Measurements from ENCODE around the gene RGS7. TPM values are rescaled to one million over a fixed set of nuclear protein-coding genes. Genes with fewer than 3 reads are reported as not detected.

RGS7 gene
- total RNA-seq, 1 experiment from 2014 or later: 0.10 TPM

DNA sequence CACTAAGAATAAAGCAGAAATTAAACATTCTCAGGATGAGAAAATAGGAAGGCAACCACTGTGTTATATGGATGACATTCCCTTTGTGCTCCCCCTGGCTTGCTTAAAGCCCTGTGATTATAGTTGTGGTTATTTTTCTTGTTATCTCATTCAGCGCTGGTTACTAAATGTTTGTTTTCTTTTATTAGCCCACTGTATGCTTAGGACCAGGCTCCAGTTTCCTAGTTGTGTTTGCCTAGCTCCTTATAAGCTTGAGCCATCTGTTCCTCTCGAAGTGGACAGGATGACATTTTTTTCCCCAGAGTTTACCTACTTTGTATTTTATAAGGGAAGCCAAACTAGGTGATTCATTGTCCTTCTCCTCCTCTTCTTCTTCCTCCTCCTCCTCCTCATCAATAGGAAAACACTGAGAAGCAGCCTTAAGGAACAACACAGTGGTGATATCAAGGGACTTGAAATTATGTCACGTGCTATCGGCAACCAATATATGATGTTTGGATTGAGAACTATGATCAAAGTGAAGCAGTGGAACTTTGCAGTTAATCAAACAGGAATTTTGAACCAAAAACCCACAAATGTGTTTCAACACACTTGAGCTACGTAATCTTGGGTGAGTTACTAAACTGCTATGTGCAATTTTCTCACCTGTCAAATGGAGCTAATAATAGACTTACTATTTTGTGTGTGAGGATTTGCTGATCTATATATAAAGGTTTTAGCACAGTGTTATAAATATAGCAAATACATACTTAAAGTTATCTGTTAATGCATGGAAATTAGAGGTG, 35.1 kb upstream of the RGS7 start:
- Histone ChIP-seq H3K4me3 (ENCODE audit: low read depth in 2 of 2, low read length in 2 of 2) (no peak overlapping the region), H3K27ac (ENCODE audit: low read length) (no peak overlapping the region), H3K27me3 (ENCODE audit: control insufficient read depth, insufficient read depth, low read length) (no peaks in the 10 kb centered on the region), H3K4me1 (ENCODE audit: control insufficient read depth, insufficient read depth, low read length) (no peaks in the 10 kb centered on the region), H3K36me3 (ENCODE audit: control insufficient read depth, insufficient read depth, low read length) (no peaks in the 10 kb centered on the region), H3K9me3 (ENCODE audit: control insufficient read depth, insufficient read depth, low read depth, low read length) (no peaks in the 10 kb centered on the region)
- BruUV-seq (replicated peaks): no TSS peak
- CTCF ChIA-PET: no interaction called here
- ATAC-seq (no peak), DNase-seq (ENCODE audit: low read depth, low spot score) (no peak)
- in situ Hi-C loops (cut with HindIII; ENCODE audit: low pct_unique_long_range_greater_than_20kb, low sequenced_read_pairs): no loop called here
- intact Hi-C loops (cut with micrococcal nuclease; ENCODE audit: unreplicated experiment): no loop called here
- POLR2A ChIA-PET: no interaction called here
- TF ChIP-seq POLR2AphosphoS5 (IDR thresholded peaks at IDR 0.05; ENCODE audit: low read depth, low read length) (no peak), SIN3A (IDR thresholded peaks at IDR 0.05; ENCODE audit: borderline replicate concordance, insufficient read depth, low read depth, low read length) (no peak), TCF7L2 (IDR thresholded peaks at IDR 0.05; ENCODE audit: low read depth, low read length) (no peak)
- TF ChIP-seq, protein P1, sequence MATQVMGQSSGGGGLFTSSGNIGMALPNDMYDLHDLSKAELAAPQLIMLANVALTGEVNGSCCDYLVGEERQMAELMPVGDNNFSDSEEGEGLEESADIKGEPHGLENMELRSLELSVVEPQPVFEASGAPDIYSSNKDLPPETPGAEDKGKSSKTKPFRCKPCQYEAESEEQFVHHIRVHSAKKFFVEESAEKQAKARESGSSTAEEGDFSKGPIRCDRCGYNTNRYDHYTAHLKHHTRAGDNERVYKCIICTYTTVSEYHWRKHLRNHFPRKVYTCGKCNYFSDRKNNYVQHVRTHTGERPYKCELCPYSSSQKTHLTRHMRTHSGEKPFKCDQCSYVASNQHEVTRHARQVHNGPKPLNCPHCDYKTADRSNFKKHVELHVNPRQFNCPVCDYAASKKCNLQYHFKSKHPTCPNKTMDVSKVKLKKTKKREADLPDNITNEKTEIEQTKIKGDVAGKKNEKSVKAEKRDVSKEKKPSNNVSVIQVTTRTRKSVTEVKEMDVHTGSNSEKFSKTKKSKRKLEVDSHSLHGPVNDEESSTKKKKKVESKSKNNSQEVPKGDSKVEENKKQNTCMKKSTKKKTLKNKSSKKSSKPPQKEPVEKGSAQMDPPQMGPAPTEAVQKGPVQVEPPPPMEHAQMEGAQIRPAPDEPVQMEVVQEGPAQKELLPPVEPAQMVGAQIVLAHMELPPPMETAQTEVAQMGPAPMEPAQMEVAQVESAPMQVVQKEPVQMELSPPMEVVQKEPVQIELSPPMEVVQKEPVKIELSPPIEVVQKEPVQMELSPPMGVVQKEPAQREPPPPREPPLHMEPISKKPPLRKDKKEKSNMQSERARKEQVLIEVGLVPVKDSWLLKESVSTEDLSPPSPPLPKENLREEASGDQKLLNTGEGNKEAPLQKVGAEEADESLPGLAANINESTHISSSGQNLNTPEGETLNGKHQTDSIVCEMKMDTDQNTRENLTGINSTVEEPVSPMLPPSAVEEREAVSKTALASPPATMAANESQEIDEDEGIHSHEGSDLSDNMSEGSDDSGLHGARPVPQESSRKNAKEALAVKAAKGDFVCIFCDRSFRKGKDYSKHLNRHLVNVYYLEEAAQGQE (IDR thresholded peaks at IDR 0.05; ENCODE audit: insufficient read depth in 1 of 2, low read depth in 2 of 2, low read length in 1 of 2): no peak
- TF ChIP-seq, protein P2, sequence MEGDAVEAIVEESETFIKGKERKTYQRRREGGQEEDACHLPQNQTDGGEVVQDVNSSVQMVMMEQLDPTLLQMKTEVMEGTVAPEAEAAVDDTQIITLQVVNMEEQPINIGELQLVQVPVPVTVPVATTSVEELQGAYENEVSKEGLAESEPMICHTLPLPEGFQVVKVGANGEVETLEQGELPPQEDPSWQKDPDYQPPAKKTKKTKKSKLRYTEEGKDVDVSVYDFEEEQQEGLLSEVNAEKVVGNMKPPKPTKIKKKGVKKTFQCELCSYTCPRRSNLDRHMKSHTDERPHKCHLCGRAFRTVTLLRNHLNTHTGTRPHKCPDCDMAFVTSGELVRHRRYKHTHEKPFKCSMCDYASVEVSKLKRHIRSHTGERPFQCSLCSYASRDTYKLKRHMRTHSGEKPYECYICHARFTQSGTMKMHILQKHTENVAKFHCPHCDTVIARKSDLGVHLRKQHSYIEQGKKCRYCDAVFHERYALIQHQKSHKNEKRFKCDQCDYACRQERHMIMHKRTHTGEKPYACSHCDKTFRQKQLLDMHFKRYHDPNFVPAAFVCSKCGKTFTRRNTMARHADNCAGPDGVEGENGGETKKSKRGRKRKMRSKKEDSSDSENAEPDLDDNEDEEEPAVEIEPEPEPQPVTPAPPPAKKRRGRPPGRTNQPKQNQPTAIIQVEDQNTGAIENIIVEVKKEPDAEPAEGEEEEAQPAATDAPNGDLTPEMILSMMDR (IDR thresholded peaks at IDR 0.05): no peak

DNA sequence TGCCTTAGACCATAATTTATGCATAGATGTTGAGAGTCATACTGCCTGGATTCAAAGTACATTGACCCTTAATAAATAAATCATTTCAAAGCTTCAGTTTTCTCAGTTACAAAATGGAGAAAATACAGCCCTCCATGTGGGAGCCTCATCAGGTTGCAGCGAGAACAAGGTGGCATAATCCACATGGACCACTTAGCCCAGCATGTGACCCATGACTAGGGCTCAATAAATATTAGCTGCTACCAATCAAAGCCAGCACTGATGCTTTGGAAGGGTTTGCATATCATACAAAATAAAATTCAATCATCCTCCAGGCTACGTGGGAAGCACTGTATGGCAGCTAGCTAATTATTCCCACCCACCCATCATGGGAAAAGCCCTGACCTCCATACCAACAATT, 33.5 kb upstream of the RGS7 start:
- CTCF ChIA-PET: no interaction called here

More for the DNA sequence above, 33.5 kb upstream of the RGS7 start:
- in situ Hi-C loops (cut with HindIII; ENCODE audit: low pct_unique_long_range_greater_than_20kb, low sequenced_read_pairs) (no loop called here), intact Hi-C loops (cut with micrococcal nuclease; ENCODE audit: unreplicated experiment) (no loop called here)
- no peak for DNase-seq (ENCODE audit: low read depth, low spot score)
- no peaks in the 10 kb centered on the region for H3K9me3 ChIP-seq (ENCODE audit: control insufficient read depth, insufficient read depth, low read depth, low read length)
- H3K4me3 ChIP-seq (ENCODE audit: low read depth in 2 of 2, low read length in 2 of 2): no peak overlapping the region
- H3K27ac ChIP-seq (ENCODE audit: low read length): no peak overlapping the region
- ATAC-seq: no peak
- H3K4me1 ChIP-seq (ENCODE audit: control insufficient read depth, insufficient read depth, low read length): no peaks in the 10 kb centered on the region
- POLR2A ChIA-PET: no interaction called here
- no TSS peak for BruUV-seq (replicated peaks)
- no peaks in the 10 kb centered on the region for H3K27me3 ChIP-seq (ENCODE audit: control insufficient read depth, insufficient read depth, low read length)
- no peaks in the 10 kb centered on the region for H3K36me3 ChIP-seq (ENCODE audit: control insufficient read depth, insufficient read depth, low read length)
- no peak for TF ChIP-seq POLR2AphosphoS5 (IDR thresholded peaks at IDR 0.05; ENCODE audit: low read depth, low read length)
- no peak for TF ChIP-seq TCF7L2 (IDR thresholded peaks at IDR 0.05; ENCODE audit: low read depth, low read length)
- TF ChIP-seq, protein P2 (IDR thresholded peaks at IDR 0.05): no peak
- no peak for TF ChIP-seq SIN3A (IDR thresholded peaks at IDR 0.05; ENCODE audit: borderline replicate concordance, insufficient read depth, low read depth, low read length)
- TF ChIP-seq, protein P1 (IDR thresholded peaks at IDR 0.05; ENCODE audit: insufficient read depth in 1 of 2, low read depth in 2 of 2, low read length in 1 of 2): no peak
